Activated CD8-positive, alpha-beta T cell treated with anti-CD3 and anti-CD28 coated beads for 36 hours (primary cell): ENCODE data around the gene TEDC1. TPM values are rescaled to one million over a fixed set of nuclear protein-coding genes. Genes with fewer than 3 reads are reported as not detected.

Experiments used
- ATAC-seq: fragments of 200-7000 bp; cut with Tn5 transposase; one replicate; pipeline ENCODE4 v1.10.0; 2021; ENCODE audit warnings: mild to moderate bottlenecking, moderate library complexity
- CTCF ChIA-PET: fragments of 350-600 bp; sonication (Branson Sonifier 250); formaldehyde crosslinking; loops from one replicate; lab custom pipeline; 2021; ENCODE audit warnings: antibody characterized with exemption; lab: Charles Lee
- POLR2A ChIA-PET: fragments of 350-600 bp; sonication (Branson Sonifier 250); formaldehyde crosslinking; loops from one replicate; lab custom pipeline; 2021; ENCODE audit warnings: antibody characterized with exemption; lab: Charles Lee
- DNase-seq: peaks from one replicate; pipeline ENCODE4 v3.0.0-alpha.2; 2020
- H3K27ac Mint-ChIP-seq: one replicate; pipeline ENCODE4 v1.8.0; 2021; ENCODE audit warnings: mild to moderate bottlenecking, mixed read lengths
- H3K27me3 Mint-ChIP-seq: one replicate; pipeline ENCODE4 v1.8.0; 2021; ENCODE audit warnings: mixed read lengths
- H3K36me3 Mint-ChIP-seq: one replicate; pipeline ENCODE4 v1.8.0; 2021; ENCODE audit warnings: low read depth, mixed read lengths
- H3K4me1 Mint-ChIP-seq: one replicate; pipeline ENCODE4 v1.8.0; 2021; ENCODE audit warnings: low read depth, mixed read lengths
- H3K4me3 Mint-ChIP-seq: one replicate; pipeline ENCODE4 v1.8.0; 2021; ENCODE audit warnings: mild to moderate bottlenecking, moderate library complexity, mixed read lengths
- H3K9me3 Mint-ChIP-seq: one replicate; pipeline ENCODE4 v1.8.0; 2021; ENCODE audit warnings: mixed read lengths
- intact Hi-C: fragments of 100-400 bp; cut with micrococcal nuclease; formaldehyde crosslinking; loops from one replicate; pipeline ENCODE4 v1.10.0; 2022
- total RNA-seq, 2 experiments: library from RNA; stranded (reverse); gene quantifications; one replicate each; pipeline ENCODE4 v1.2.3, GENCODE V29; 2021
- TF ChIP-seq, protein P1 (sequence below): fragments of 200-600 bp; IDR thresholded peaks from one replicate; pipeline ENCODE4 v1.8.0; 2022; ENCODE audit warnings: antibody characterized with exemption, mild to moderate bottlenecking

TEDC1 gene
- total RNA-seq, 2 experiments from 2014 or later = 30.1 to 31.1 TPM

DNA sequence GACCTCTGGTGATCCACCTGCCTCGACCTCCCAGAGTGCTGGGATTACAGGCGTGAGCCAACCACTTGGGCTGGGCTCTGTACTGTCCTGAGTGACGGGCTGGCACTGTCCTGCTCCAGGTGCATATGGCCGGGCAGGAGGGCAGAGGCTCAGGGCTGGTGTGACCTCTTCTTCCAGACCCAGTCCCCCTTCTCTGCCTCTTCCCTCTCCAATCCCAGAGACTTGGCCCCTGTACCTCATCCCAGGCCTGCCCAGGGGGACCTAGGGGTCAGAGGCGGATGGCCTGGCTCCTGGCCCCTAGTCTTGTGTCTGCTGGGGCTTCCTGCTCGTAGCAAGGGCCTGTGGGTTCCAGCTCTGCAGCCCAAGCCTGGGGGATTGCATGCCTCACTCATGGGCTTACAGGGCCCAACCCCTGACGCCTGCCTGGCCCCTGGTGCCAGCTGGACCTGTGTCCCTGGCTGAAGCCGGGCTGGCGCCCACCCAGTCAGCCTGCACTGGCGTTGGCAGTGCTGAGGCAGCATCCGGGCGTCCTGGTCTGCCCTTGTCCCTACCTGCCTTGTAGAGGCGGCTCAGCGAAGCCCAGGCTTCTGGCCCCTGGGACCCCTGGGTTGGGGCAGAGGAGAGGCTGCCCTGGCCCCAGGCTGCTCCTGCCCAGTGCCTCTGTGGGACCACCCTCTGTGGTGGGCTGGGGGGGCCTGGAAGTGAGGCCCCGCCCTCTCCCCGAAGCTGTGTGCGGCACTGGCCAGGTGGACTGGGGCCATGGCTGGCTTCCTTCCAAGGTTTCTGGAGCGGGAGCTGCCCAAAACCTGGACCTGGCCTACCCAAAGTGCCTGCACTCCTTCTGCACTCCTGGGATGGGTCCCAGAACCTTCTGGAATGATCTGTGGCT, 4.3 kb downstream of the TEDC1 start:
- TF ChIP-seq, protein P1, sequence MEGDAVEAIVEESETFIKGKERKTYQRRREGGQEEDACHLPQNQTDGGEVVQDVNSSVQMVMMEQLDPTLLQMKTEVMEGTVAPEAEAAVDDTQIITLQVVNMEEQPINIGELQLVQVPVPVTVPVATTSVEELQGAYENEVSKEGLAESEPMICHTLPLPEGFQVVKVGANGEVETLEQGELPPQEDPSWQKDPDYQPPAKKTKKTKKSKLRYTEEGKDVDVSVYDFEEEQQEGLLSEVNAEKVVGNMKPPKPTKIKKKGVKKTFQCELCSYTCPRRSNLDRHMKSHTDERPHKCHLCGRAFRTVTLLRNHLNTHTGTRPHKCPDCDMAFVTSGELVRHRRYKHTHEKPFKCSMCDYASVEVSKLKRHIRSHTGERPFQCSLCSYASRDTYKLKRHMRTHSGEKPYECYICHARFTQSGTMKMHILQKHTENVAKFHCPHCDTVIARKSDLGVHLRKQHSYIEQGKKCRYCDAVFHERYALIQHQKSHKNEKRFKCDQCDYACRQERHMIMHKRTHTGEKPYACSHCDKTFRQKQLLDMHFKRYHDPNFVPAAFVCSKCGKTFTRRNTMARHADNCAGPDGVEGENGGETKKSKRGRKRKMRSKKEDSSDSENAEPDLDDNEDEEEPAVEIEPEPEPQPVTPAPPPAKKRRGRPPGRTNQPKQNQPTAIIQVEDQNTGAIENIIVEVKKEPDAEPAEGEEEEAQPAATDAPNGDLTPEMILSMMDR = no peak
- POLR2A ChIA-PET = interaction anchor here (1.0 to 1.2 kb wide), 2 partner anchors 10 to 33 kb away, joined by 3 read pairs; no protein-coding TSS in a partner anchor
- Mint-ChIP-seq H3K27ac (no peak overlapping the region), H3K4me3 (no peak overlapping the region), H3K4me1 (peaks cover 4% of the 10 kb centered on the region), H3K36me3 (no peaks in the 10 kb centered on the region), H3K27me3 (no peaks in the 10 kb centered on the region), H3K9me3 (no peaks in the 10 kb centered on the region)
- no peak for DNase-seq
- no peak for ATAC-seq
- CTCF ChIA-PET = interaction anchor here (1.6 kb wide), 1 partner anchor 15 kb away, joined by 4 read pairs; no protein-coding TSS in a partner anchor
- intact Hi-C loops = no loop called here

DNA sequence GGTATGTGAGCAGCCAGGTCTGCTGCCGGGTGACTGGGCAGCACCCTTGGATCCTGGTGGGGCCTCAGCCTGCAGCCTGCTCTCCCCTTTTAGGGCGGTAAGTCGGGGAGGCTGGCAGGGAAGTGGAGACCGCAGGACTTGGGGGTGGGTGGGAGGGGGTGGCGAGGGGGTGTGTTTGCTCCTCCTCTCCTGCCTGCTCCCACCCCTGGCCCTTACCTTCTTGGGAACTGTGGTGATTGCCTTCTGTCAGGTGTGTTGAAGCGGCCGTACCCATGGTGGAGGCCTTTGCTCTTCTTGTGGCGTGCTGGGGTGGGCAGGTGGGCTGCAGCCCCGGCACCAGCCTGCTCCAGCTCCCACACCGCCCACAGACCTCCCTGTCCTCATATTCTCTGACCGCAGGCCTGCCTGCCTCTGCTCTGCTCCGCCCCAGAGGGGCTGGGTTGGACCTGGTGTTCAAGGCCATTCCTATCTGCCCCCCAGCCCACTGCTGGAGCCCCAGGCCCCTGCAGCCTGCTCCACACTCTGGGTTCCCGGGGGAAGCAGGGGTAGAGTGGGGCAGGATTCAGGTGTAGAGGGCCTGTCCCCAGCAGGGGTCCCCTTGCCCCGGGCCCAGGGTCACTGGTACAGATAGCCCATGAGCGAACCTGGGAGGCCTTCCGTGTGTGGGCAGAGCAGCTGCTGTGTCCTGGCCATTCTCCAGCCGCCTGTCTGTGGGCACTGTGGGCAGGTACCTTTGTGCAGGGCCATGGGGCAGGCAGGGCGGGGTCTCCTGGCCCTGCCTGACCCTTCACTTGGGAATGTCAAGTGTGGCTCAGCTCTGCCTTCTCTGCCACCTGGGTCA, 5.2 kb downstream of the TEDC1 start:
- TF ChIP-seq, protein P1 = no peak
- POLR2A ChIA-PET = interaction anchor here (0.7 to 1.6 kb wide), 3 partner anchors 11 to 15 kb away, joined by 3 read pairs; no protein-coding TSS in a partner anchor
- DNase-seq (no peak), ATAC-seq (no peak)
- no peaks in the 10 kb centered on the region for H3K36me3 Mint-ChIP-seq
- no peaks in the 10 kb centered on the region for H3K27me3 Mint-ChIP-seq
- H3K4me3 Mint-ChIP-seq = no peak overlapping the region
- CTCF ChIA-PET = no interaction called here
- H3K27ac Mint-ChIP-seq = no peak overlapping the region
- intact Hi-C loops = no loop called here
- H3K4me1 Mint-ChIP-seq = peaks cover 4% of the 10 kb centered on the region
- no peaks in the 10 kb centered on the region for H3K9me3 Mint-ChIP-seq

DNA sequence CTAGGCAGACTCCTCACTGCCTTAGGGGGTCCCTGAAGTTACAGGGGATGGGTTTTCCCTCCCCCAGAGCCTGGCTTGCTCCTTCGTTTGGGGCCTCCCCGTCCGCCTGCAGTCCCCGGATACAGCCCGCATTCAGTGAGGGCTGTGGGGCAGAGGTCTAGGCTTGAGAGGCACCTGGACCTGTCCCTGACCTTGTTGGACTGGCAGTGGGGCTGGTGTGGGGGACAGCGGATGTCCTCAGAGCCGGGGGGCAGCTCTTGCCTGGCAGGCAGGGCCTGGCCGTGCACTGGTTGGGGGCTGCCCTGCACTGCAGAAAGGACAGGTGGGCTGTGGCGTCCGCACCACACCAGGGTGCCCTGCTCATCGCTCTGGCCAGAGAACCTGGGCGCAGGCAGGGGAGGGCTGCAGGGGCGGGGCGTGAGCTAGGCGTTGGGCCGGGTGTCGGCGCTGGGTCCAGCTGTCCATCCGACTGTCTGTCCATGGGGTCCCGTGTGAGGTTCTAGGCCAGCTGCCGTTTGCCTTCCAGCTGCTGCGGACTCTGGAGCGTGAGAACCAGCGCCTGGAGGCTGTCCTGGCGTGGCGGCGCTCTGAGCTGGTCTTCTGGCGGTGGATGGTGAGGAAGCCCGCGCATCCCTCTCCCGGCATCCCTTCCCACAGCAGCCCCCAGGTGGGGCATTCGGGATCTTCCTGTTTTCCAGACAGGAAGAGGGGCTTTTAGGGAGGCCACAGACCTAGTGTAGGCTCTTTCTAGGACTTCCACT, 6.0 kb downstream of the TEDC1 start:
- Mint-ChIP-seq H3K27me3 (no peaks in the 10 kb centered on the region), H3K27ac (no peak overlapping the region), H3K9me3 (no peaks in the 10 kb centered on the region), H3K4me3 (no peak overlapping the region), H3K4me1 (peaks cover under 1% of the 10 kb centered on the region), H3K36me3 (no peaks in the 10 kb centered on the region)
- TF ChIP-seq, protein P1 = no peak
- DNase-seq (no peak), ATAC-seq (no peak)
- POLR2A ChIA-PET = interaction anchor here (0.7 to 1.7 kb wide), 4 partner anchors 10 to 14 kb away, joined by 3 to 5 read pairs (median 3); no protein-coding TSS in a partner anchor
- intact Hi-C loops = no loop called here
- CTCF ChIA-PET = no interaction called here

DNA sequence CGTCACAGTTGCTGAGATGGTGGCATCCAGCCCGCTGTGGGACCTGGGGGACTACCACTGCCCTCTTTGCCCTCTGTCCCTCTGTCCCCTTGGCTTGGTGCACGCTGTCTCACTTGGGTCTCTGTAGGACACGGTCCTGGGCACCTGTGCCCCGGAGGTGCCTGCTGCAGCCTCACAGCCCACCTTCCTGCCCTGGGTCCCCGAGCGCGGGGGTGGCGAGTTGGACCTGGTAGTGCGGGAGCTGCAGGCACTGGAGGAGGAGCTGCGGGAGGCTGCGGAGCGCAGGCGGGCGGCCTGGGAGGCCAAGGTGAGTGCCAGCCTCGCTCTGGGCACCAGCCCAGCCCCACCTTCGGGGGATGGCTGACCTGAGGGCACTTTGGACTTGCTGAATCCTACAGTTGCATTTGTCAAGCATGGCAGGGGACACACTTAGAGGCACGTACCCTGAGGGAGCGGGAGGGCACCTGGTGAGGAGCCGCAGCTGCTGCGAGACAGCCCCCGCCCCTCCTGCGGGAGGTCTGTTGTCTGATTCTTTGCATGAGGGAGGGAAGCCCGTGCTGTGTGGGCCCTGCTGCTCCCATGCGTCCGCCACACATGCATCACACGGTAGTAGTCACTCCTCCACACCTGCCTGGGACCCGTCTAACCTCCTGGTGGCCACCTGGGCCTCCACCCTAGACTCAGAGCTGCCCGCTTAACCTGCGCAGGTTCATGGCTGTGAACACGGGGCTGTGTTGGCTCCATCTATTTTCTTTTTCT, 6.8 kb downstream of the TEDC1 start:
- DNase-seq (no peak), ATAC-seq (no peak)
- CTCF ChIA-PET = interaction anchor here (1.1 kb wide), 1 partner anchor 8 kb away, joined by 3 read pairs; no protein-coding TSS in a partner anchor
- Mint-ChIP-seq H3K27me3 (peaks cover under 1% of the 10 kb centered on the region), H3K36me3 (no peaks in the 10 kb centered on the region), H3K4me1 (no peaks in the 10 kb centered on the region), H3K27ac (no peak overlapping the region), H3K9me3 (no peaks in the 10 kb centered on the region), H3K4me3 (no peak overlapping the region)
- POLR2A ChIA-PET = interaction anchor here (0.6 to 1.7 kb wide), 3 partner anchors 9 to 726 kb away, joined by 3 to 5 read pairs (median 3); no protein-coding TSS in a partner anchor
- TF ChIP-seq, protein P1 = no peak
- intact Hi-C loops = no loop called here
